Left cardiac atrium (tissue), 4 donors: ENCODE data around the gene KIAA1191. TPM values are rescaled to one million over a fixed set of nuclear protein-coding genes. Genes with fewer than 3 reads are reported as not detected.

Experiments
- ATAC-seq, 2 donors: fragments of 200-7000 bp; cut with Tn5 transposase; one replicate each; pipeline ENCODE4 v1.9.1; 2020; ENCODE audit warnings: mild to moderate bottlenecking in 2 of 2, moderate library complexity in 2 of 2
- DNase-seq: peaks from one replicate; pipeline ENCODE4 v3.0.0-alpha.2; 2020
- intact Hi-C, 2 donors: fragments of 100-400 bp; cut with DNase I; formaldehyde crosslinking; loops; one replicate each; pipeline versions ENCODE4 v1.14.1 to v1.15.1; 2022 to 2023
- total RNA-seq, 2 donors: library from RNA; stranded (reverse); fragmentation: NEBNext Ultra II Directional; extraction: Animal tissue kit (Norgen Biotek cat#: 25700); gene quantifications; one replicate each; pipeline ENCODE4 v1.2.1, GENCODE V29; 2021
- donor health status: DM: no; HTN: yes; CAD: no.
- donor health status: DM: no; HTN: yes; CAD: no; lungs with severe emphysema.
- donor health status: DM: yes; HTN: yes; CAD: no.
- donor health status: Dilated cardiomyopathy.

KIAA1191 gene
- total RNA-seq, 2 donors from 2014 or later = 79.6 to 86.0 TPM

DNA sequence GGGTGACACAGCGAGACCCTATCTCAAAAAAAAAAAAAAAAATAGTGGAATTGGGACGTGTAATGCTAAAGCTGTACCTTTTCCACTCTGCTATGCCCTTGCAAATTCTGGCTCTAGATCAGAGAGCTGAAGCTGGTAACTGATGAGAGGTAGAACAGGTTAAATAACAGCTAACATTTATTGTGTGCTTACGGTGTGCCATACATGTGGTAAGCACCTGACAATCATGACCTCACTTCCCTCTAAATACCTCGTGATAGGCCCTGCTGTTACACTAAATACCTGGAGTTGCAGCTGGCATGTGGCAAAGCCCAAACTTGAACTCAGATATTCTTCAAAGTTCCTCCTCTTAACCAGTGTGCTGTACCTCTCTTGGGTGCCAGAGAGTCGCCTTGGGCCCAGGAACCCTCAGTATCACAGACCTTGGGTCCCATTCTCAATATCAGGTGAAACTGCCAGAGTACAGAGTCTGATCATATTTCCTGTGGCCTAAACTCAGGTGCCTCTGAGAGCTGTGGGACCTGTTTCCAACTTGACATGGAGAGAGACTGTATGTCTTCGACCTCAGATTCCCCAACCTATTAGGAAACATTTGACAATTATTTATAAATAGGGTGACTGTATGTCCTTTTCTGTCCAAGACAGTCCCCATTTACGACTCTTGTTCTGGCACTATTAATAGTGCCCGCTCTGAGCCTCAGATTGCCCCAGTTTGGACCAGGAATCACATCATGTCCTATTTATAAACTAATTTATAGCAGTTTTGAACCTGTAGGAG is 8.6 kb upstream of the KIAA1191 start:
- DNase-seq = no peak
- intact Hi-C loops = no loop called here
- no peak for ATAC-seq

DNA sequence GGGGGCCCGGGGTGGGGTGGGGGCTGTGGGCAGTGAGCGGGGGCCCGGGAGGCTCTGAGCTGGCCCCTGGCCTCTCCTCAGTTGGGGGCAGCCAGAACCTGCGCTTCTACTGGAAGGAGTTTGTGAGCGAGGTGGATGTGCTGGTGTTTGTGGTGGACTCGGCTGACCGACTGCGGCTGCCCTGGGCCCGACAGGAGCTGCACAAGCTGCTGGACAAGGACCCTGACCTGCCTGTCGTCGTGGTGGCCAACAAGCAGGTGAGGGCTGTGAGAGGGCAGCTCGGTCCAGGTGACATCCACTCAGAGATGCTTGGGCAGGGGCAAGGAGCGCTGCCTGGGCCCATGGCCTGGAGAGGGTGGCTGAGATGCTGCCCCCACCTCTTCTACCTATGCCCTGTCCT is 7.2 kb upstream of the KIAA1191 start:
- no peak for DNase-seq
- ATAC-seq = no peak
- intact Hi-C loops = no loop called here

- DNase-seq = peak; percentile 27
- ATAC-seq = no peak
- intact Hi-C loops = no loop called here
Observed at GRCh38 chr5:176366232-176366894, 4.8 kb upstream of the KIAA1191 start.

DNA sequence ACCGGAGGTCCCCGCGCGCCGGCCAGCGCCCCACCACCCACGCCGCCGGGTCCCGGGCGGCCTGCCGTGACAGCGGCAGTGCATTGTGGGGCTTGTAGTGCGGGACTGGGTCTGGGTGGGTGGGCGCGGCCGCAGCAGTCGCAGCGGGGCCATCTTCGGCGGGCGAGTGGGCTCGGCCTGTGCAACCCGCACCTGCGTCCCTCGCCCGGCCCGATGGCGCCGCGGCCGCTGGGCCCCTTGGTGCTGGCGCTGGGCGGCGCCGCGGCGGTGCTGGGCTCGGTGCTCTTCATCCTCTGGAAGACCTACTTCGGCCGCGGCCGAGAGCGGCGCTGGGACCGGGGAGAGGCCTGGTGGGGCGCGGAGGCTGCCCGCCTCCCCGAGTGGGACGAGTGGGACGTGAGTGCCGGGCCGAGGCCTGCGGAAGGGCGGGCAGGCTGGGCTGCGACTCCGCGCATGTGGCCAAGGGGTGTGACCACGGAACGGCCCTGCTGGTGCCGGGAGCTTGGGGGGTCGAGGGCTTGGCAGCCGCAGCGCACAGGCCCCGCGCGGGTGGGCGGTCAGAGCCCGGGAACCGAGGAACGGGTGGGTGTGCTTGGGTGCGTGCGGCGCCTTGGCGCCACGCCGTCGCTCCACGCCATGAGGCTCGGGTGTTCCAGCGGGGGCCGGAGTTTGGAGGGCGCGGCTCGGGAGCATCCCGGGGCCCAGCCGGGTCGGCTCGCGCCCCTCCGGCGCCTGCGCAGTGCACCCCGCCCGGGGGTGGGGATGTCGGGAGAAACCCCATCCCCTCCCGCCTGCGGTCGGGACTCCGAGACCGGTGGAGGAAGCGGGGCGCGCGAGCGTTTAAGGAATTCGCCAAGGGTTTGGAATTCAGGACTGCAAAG is 4.0 kb upstream of the KIAA1191 start, which contains the start of gene ARL10:
Gene ARL10, plus strand, starts transcription at position 137 of the 881 bp plus-strand sequence. Its CDS starts 77 bp downstream, at position 214.
- intact Hi-C loops = no loop called here
- peak; percentile 56 to 65 for ATAC-seq
- peak; percentile 55 for DNase-seq

GRCh38 chr5:176364765-176365350 is 3.3 kb upstream of the KIAA1191 start:
- intact Hi-C loops = no loop called here
- ATAC-seq = peak in 1 of 2 donors; percentile 2
- DNase-seq = peak; percentile 39

DNA sequence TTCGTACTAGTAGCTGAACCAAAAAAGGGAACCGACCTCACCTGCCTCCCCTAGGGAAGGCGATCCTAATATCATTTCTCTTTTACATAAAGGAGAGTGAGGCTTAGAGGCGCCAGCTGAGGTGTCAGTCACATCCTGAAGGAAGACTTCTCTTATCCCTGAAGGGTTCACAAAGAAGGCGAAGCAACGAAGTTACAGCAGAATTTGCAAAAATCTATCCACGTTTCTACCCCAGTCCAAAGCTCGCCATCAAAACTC is 598 bp upstream of the KIAA1191 start:
- no peak for ATAC-seq
- intact Hi-C loops = no loop called here
- no peak for DNase-seq

DNA sequence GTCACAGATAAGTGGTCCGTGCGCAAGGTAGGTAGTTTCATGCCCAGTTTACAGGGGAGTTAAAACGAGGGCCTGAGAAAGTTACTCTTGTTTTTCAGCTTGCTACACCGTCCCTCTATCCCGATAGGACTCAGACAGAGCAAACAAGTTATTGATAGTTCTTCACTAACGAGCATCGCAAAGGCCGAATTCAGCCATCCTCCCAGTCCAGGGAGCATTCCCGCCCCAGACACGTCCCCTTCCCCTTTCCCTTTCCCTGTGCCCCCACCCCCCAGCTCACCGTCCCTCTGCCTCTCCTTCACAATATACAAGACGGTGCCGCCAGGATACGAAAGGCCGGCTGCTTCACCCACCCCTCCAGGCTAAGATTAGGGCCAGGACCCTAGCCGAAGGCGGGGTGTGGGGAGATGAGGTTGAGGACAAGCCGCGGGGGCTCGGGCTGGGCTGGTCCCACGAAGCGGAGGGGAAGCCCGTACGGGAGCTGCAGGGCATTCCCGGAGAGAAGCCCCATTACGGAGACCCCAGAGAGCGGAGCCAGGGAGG is 599 bp downstream of the KIAA1191 start:
- ATAC-seq = peak in 1 of 2 donors; percentile 2
- no peak for DNase-seq
- intact Hi-C loops = no loop called here

- intact Hi-C loops = no loop called here
- no peak for DNase-seq
- ATAC-seq = no peak
Observed at GRCh38 chr5:176359658-176360057, 1.9 kb downstream of the KIAA1191 start.

DNA sequence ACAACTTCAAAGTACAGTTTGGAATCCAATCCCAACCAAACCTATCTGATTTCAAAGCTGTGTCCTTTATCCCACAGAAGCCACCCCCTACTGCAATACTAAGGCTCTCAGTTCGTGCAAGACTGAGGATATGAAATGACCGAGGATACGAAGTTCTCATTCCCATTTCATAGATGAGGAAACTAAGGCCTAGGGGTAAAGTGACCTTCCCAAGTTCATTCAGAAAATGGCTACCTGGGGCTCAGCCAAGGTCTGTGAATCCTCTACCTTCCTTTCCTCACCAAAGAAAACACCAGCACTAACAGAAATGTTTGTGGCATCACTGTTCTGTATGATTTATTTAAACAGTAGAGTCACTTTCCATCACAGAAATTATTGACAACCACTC is 5.4 kb downstream of the KIAA1191 start:
- no peak for ATAC-seq
- intact Hi-C loops = no loop called here

DNA sequence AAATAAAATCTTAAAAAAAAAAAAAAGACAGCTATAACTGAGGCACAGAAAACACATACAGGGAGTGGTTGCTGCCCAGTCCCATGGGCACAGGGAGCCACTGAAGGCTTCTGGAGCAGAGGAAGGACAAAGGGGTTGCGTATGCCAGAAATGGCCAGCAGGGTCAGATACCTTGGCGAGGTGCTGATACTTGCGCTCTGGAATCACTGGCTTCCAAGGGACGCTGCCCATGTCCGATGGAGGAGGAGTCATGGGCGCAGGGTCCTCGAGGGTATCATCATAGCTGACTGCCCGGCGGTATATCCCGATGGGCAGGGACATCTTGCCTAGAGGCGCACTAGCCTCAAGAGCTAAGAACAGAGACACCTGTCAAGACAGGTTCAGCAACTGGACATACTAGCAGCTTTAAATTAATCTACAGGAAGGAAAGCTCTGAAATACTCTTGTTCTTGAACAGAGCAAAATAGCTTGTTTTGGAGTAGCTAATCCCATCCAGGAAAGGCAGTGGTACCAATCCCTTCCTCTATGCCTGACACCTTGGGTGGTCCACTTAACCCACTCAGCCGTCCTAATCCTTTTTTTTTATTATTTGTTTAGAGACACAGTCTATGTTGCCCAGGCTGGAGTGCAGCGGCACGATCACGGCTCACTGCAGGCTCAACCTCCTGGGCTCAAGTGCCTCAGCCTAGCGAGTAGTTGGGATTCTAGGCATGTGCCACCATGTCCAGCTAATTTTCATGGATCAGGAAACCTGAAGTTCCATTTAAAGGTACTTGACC is 6.0 kb downstream of the KIAA1191 start:
- intact Hi-C loops = no loop called here
- no peak for DNase-seq
- no peak for ATAC-seq

More for the DNA sequence above, 5.4 kb downstream of the KIAA1191 start:
- no peak for DNase-seq

- intact Hi-C loops = no loop called here
- DNase-seq (no peak), ATAC-seq (no peak)
Observed at GRCh38 chr5:176353533-176353932, 8.0 kb downstream of the KIAA1191 start.

DNA sequence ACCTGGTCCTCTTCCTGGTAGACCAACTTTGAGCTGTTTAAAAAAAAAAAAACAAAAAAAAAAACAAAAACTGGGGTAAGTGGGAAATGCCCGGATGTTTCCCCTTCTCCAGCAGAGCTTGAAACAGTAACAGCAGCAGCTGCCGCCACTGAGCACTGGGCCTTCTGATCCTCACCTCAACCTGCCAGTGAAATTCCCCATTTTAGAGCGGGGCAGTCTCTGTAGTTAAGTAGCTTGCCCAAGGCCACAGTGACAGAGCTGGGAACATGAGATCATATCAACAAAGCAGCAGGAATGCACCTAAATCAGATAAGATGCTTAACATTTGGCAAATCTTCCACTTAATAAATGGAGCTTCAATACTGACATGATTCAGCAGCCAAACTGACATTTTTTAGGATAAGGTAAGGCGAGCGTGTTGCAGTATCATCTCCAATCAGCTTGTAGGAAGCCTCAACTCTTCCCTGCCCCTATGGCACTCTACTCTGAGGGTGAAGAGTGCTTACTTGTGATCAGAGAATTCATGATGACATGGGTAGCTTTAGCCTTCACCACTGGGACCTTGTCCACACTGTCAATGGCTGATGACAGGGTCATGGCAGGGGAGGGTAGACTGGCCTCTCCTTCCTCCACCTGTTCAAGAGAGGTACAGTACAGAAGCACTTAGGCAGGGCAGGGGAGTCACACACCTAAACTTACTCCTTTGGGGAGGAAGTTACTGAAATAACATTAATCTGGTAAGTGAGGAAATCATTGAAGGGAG is 9.3 kb downstream of the KIAA1191 start:
- ATAC-seq = no peak
- intact Hi-C loops = no loop called here
- no peak for DNase-seq

- ATAC-seq (no peak), DNase-seq (no peak)
- intact Hi-C loops = no loop called here
Observed at GRCh38 chr5:176350416-176350815, 11.1 kb downstream of the KIAA1191 start.

- intact Hi-C loops = no loop called here
- ATAC-seq (no peak), DNase-seq (no peak)
Observed at GRCh38 chr5:176342766-176343458, 18.7 kb downstream of the KIAA1191 start.

DNA sequence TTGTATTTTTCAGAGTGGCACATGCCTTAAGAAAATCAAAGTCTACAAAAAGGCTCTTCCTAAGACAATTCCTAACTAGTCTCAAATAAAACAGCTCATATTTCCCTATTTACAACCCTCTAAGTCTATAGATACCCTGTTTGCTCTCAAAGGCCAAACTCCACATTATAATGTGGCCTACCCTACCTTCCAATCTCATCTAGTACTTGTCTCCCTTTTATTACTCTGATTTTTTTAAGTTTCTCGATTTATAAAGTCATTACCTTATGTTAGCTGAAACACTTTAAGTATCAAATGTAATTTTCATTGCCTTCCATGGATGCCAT is 19.4 kb downstream of the KIAA1191 start:
- intact Hi-C loops = no loop called here
- DNase-seq = no peak
- no peak for ATAC-seq

- intact Hi-C loops = no loop called here
- ATAC-seq (no peak), DNase-seq (no peak)
Observed at GRCh38 chr5:176341325-176342157, 20.0 kb downstream of the KIAA1191 start.

DNA sequence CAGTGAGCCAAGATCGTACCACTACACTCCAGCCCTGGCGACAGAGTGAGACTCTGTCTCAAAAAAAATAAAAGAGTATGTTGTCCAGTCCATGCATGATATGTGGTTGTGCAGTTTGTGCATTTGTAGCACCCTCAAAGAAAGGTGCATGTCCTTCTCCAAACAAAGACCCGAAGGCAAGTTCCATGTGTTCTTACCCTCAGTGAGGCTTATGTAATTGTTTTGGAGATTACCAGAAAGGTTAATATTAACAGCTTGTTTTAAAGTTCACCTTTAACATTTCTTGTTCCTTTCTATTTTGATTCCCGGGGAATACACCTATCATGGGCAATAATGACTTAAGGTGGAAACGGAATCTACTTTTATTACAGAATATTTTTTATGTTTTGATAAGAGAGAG is 22.3 kb downstream of the KIAA1191 start:
- DNase-seq = no peak
- no peak for ATAC-seq
- intact Hi-C loops = no loop called here
